Hepatocyte (in vitro differentiated cells): ENCODE results near the gene SYCP2L. TPM values are rescaled to one million over a fixed set of nuclear protein-coding genes. Genes with fewer than 3 reads are reported as not detected.

Source experiments
- DNase-seq: peaks from one replicate; pipeline ENCODE4 v3.0.0-alpha.2; 2016; ENCODE audit warnings: low spot score
- H2AFZ ChIP-seq: fragments of 200-600 bp; sonication (generic); 2 replicates; pipeline ENCODE4 v1.6.0; 2016; ENCODE audit warnings: antibody characterized with exemption, mild to moderate bottlenecking
- H3K27ac ChIP-seq: fragments of 200-600 bp; sonication (generic); 2 replicates; pipeline ENCODE4 v1.5.1; 2016; ENCODE audit warnings: mild to moderate bottlenecking
- H3K27me3 ChIP-seq: fragments of 200-600 bp; sonication (generic); 2 replicates; pipeline ENCODE4 v1.6.1; 2016
- H3K36me3 ChIP-seq: fragments of 200-600 bp; sonication (generic); replicated peaks from 2 replicates; pipeline ENCODE4 v1.5.1; 2016; ENCODE audit warnings: low read depth; ENCODE audit not compliant: insufficient read depth
- H3K4me1 ChIP-seq: fragments of 200-600 bp; sonication (generic); 2 replicates; pipeline ENCODE4 v1.5.1; 2016; ENCODE audit warnings: mild to moderate bottlenecking, moderate library complexity; ENCODE audit not compliant: insufficient read depth
- H3K4me2 ChIP-seq: fragments of 200-600 bp; sonication (generic); 2 replicates; pipeline ENCODE4 v1.6.0; 2016
- H3K4me3 ChIP-seq: fragments of 200-600 bp; sonication (generic); 2 replicates; pipeline ENCODE4 v1.5.1; 2016; ENCODE audit warnings: mild to moderate bottlenecking
- H3K79me2 ChIP-seq: fragments of 200-600 bp; sonication (generic); 2 replicates; pipeline ENCODE4 v1.6.0; 2017; ENCODE audit warnings: mild to moderate bottlenecking
- H3K9me2 ChIP-seq: fragments of 200-600 bp; sonication (generic); replicated peaks from 2 replicates; pipeline ENCODE4 v1.6.0; 2017; ENCODE audit warnings: mild to moderate bottlenecking; ENCODE audit not compliant: insufficient read depth
- H3K9me3 ChIP-seq: fragments of 200-600 bp; sonication (generic); 2 replicates; pipeline ENCODE4 v1.5.1; 2016; ENCODE audit warnings: low read depth, mild to moderate bottlenecking
- H4K20me1 ChIP-seq: fragments of 200-600 bp; sonication (generic); 2 replicates; pipeline ENCODE4 v1.6.0; 2016; ENCODE audit warnings: mild to moderate bottlenecking; ENCODE audit not compliant: insufficient read depth, poor library complexity, severe bottlenecking
- CTCF ChIP-seq: fragments of 200-600 bp; sonication (generic); IDR thresholded peaks from 2 replicates; pipeline ENCODE4 v1.5.1; 2016; ENCODE audit warnings: antibody characterized with exemption, mild to moderate bottlenecking; ENCODE audit not compliant: poor library complexity
- EZH2 ChIP-seq: fragments of 200-600 bp; sonication (generic); IDR thresholded peaks from 2 replicates; pipeline ENCODE4 v1.6.1; 2016; ENCODE audit warnings: antibody characterized with exemption, mild to moderate bottlenecking, borderline replicate concordance
- EZH2phosphoT487 ChIP-seq: fragments of 200-600 bp; sonication (generic); IDR thresholded peaks from one replicate; pipeline ENCODE4 v1.6.1; 2018; ENCODE audit warnings: antibody characterized with exemption, mild to moderate bottlenecking, low read depth, moderate library complexity; ENCODE audit not compliant: unreplicated experiment, severe bottlenecking
- WGBS: methylation state at CpG from one replicate; pipeline ENCODE4 v1.1.6; 2016; ENCODE audit warnings: low lambda C conversion rate; ENCODE audit errors: missing lambda C conversion rate; 5-methylcytosine and 5-hydroxymethylcytosine counted together
- polyA plus RNA-seq: library from polyadenylated mRNA; unstranded; fragments of >200 nt; fragmentation: Nextera tagmentation; extraction: Ambion mirVana; gene quantifications from 2 replicates; pipeline ENCODE4 v1.2.1, GENCODE V29; 2016
- total RNA-seq: library from RNA; depleted of rRNA; stranded (reverse); fragments of >200 nt; gene quantifications from 2 replicates; pipeline ENCODE4 v1.2.3, GENCODE V29; 2014

Gene SYCP2L
- total and polyA plus RNA-seq, 2 experiments from 2014 or later = 0.37 to 1.00 TPM

- DNase-seq = no peak
- no peak overlapping the region for H2AFZ ChIP-seq
- H4K20me1 ChIP-seq = no peaks in the 10 kb centered on the region
- 94% methylated on average over 3 of the region's 3 CpGs for WGBS
- no peak for TF ChIP-seq EZH2phosphoT487
- no peak for TF ChIP-seq EZH2
- TF ChIP-seq CTCF = no peak
- H3K9me3 ChIP-seq = no peaks in the 10 kb centered on the region
- no peaks in the 10 kb centered on the region for H3K36me3 ChIP-seq
- no peak overlapping the region for H3K4me3 ChIP-seq
- H3K9me2 ChIP-seq = no peaks in the 10 kb centered on the region
- H3K4me2 ChIP-seq = no peak overlapping the region
- no peaks in the 10 kb centered on the region for H3K27me3 ChIP-seq
- H3K27ac ChIP-seq = no peak overlapping the region
- H3K4me1 ChIP-seq = no peaks in the 10 kb centered on the region
- H3K79me2 ChIP-seq = no peaks in the 10 kb centered on the region
Measured at GRCh38 chr6:10867952-10868351, 18.9 kb upstream of the SYCP2L start.

GRCh38 chr6:10873374-10873773, 13.5 kb upstream of the SYCP2L start:
- Histone ChIP-seq H3K9me2 (no peaks in the 10 kb centered on the region), H3K4me2 (no peak overlapping the region), H4K20me1 (no peaks in the 10 kb centered on the region), H3K27me3 (peaks cover 11% of the 10 kb centered on the region), H3K4me3 (no peak overlapping the region), H3K27ac (no peak overlapping the region), H3K4me1 (no peaks in the 10 kb centered on the region), H3K9me3 (no peaks in the 10 kb centered on the region), H3K79me2 (no peaks in the 10 kb centered on the region), H3K36me3 (no peaks in the 10 kb centered on the region), H2AFZ (no peak overlapping the region)
- DNase-seq = no peak
- 26% methylated on average over 1 of the region's 1 CpG for WGBS
- TF ChIP-seq EZH2phosphoT487 (no peak), CTCF (no peak), EZH2 (no peak)

GRCh38 chr6:10874207-10874606, 12.6 kb upstream of the SYCP2L start:
- H2AFZ ChIP-seq = no peak overlapping the region
- no peaks in the 10 kb centered on the region for H4K20me1 ChIP-seq
- H3K4me3 ChIP-seq = no peak overlapping the region
- H3K36me3 ChIP-seq = no peaks in the 10 kb centered on the region
- H3K4me1 ChIP-seq = no peaks in the 10 kb centered on the region
- no peaks in the 10 kb centered on the region for H3K79me2 ChIP-seq
- H3K27ac ChIP-seq = no peak overlapping the region
- peaks cover 19% of the 10 kb centered on the region for H3K27me3 ChIP-seq
- no peaks in the 10 kb centered on the region for H3K9me3 ChIP-seq
- TF ChIP-seq CTCF = no peak
- no peak for TF ChIP-seq EZH2
- no peak overlapping the region for H3K4me2 ChIP-seq
- WGBS = 82% methylated on average over 6 of the region's 6 CpGs
- H3K9me2 ChIP-seq = no peaks in the 10 kb centered on the region
- no peak for DNase-seq

GRCh38 chr6:10875026-10875425, 11.8 kb upstream of the SYCP2L start:
- Histone ChIP-seq H3K4me3 (no peak overlapping the region), H2AFZ (no peak overlapping the region), H3K4me2 (no peak overlapping the region), H3K4me1 (no peaks in the 10 kb centered on the region), H3K27ac (no peak overlapping the region), H3K79me2 (no peaks in the 10 kb centered on the region), H3K9me3 (no peaks in the 10 kb centered on the region), H4K20me1 (no peaks in the 10 kb centered on the region), H3K27me3 (peaks cover 27% of the 10 kb centered on the region), H3K9me2 (no peaks in the 10 kb centered on the region), H3K36me3 (no peaks in the 10 kb centered on the region)
- WGBS = 86% methylated on average over 4 of the region's 4 CpGs
- no peak for DNase-seq
- TF ChIP-seq CTCF (no peak), EZH2 (no peak), EZH2phosphoT487 (no peak)
